Endothelial cell of umbilical vein (primary cell): ENCODE data around the gene RAB18. TPM values are rescaled to one million over a fixed set of nuclear protein-coding genes. Genes with fewer than 3 reads are reported as not detected.

Experiments
- BruUV-seq: library from RNA; stranded (reverse); fragments of 400-500 nt; replicated peaks from 2 replicates; lab custom pipeline; 2021; lab: Mats Ljungman, UMichigan
- CTCF ChIA-PET: fragments of 300-600, 350-600 bp; sonication (Branson Sonifier 250); formaldehyde crosslinking; loops from one replicate; lab custom pipeline; 2021; ENCODE audit warnings: antibody characterized with exemption, inconsistent platforms; lab: Charles Lee
- POLR2A ChIA-PET: fragments of 300-600, 350-600 bp; sonication (Branson Sonifier 250); formaldehyde crosslinking; loops from one replicate; lab custom pipeline; 2021; ENCODE audit warnings: antibody characterized with exemption, inconsistent platforms; lab: Charles Lee
- DNase-seq: peaks from one replicate; pipeline ENCODE4 v3.0.0-alpha.2; 2011; ENCODE audit warnings: low read depth, low spot score
- FAIRE-seq: peaks from 2 replicates; lab custom pipeline; 2011; peaks lifted over from hg19 to GRCh38; lab: Jason Lieb, UNC
- H2AFZ ChIP-seq: 2 replicates; pipeline ENCODE4 v1.6.0; 2012; ENCODE audit warnings: low read depth, low read length, control low read depth, inconsistent platforms
- H3K27ac ChIP-seq: 2 replicates; pipeline ENCODE4 v1.5.1; 2011; ENCODE audit warnings: low read depth, mild to moderate bottlenecking, control low read depth, low read length, moderate library complexity; ENCODE audit not compliant: insufficient read depth
- H3K27me3 ChIP-seq, 2 experiments: 2 replicates each; pipeline versions ENCODE4 v1.6.0 to v1.6.1; 2011; ENCODE audit warnings: low read length in 2 of 2, mixed read lengths in 1 of 2; ENCODE audit not compliant: control insufficient read depth in 2 of 2, insufficient read depth in 2 of 2
- H3K36me3 ChIP-seq, 2 experiments: 2 replicates in 1 of 2; 3 replicates in 1 of 2; pipeline ENCODE4 v1.5.1; 2011; ENCODE audit warnings: low read length in 2 of 2, mild to moderate bottlenecking in 1 of 2, moderate library complexity in 1 of 2; ENCODE audit not compliant: control insufficient read depth in 2 of 2, insufficient read depth in 2 of 2; ENCODE audit errors: extremely low read depth in 1 of 2
- H3K4me1 ChIP-seq: 3 replicates; pipeline ENCODE4 v1.5.1; 2011; ENCODE audit warnings: mild to moderate bottlenecking, low read length; ENCODE audit not compliant: control insufficient read depth, insufficient read depth; ENCODE audit errors: extremely low read depth
- H3K4me2 ChIP-seq: 2 replicates; pipeline ENCODE4 v1.6.1; 2011; ENCODE audit warnings: low read length, control low read depth, mixed read lengths; ENCODE audit not compliant: insufficient read depth
- H3K4me3 ChIP-seq, 3 experiments: fragments of 200-600 bp in 1 of 3; sonication (generic), shearing (Covaris generic) in 1 of 3; replicated peaks in 1 of 3; 2 replicates each; pipeline ENCODE4 v1.5.1; 2011 to 2016; ENCODE audit warnings: control low read depth in 3 of 3, low read length in 3 of 3, mild to moderate bottlenecking in 2 of 3, inconsistent platforms in 1 of 3, low read depth in 1 of 3, moderate library complexity in 1 of 3; ENCODE audit not compliant: insufficient read depth in 1 of 3
- H3K79me2 ChIP-seq: 2 replicates; pipeline ENCODE4 v1.6.0; 2012; ENCODE audit warnings: low read length, inconsistent platforms; ENCODE audit not compliant: control insufficient read depth, insufficient read depth
- H3K9ac ChIP-seq: replicated peaks from 2 replicates; pipeline ENCODE3; 2011; ENCODE audit warnings: low read length, control low read depth; ENCODE audit not compliant: insufficient read depth; ENCODE audit errors: extremely low read depth
- H3K9me1 ChIP-seq: replicated peaks from 3 replicates; pipeline ENCODE4 v1.6.0; 2011; ENCODE audit warnings: mild to moderate bottlenecking, low read length; ENCODE audit not compliant: control insufficient read depth, insufficient read depth; ENCODE audit errors: extremely low read depth
- H3K9me3 ChIP-seq: replicated peaks from 2 replicates; pipeline ENCODE4 v1.5.1; 2012; ENCODE audit warnings: low read length, inconsistent platforms; ENCODE audit not compliant: control insufficient read depth, insufficient read depth
- H4K20me1 ChIP-seq: replicated peaks from 2 replicates; pipeline ENCODE3; 2011; ENCODE audit warnings: mild to moderate bottlenecking, low read length; ENCODE audit not compliant: control insufficient read depth, insufficient read depth; ENCODE audit errors: extremely low read depth
- EZH2 ChIP-seq: IDR thresholded peaks from 2 replicates; pipeline ENCODE4 v1.6.1; 2012; ENCODE audit warnings: borderline replicate concordance, low read depth, mild to moderate bottlenecking, moderate library complexity, low read length, inconsistent platforms; ENCODE audit not compliant: severe bottlenecking
- FOS ChIP-seq: IDR thresholded peaks from 2 replicates; pipeline ENCODE4 v1.6.1; 2011; ENCODE audit warnings: mild to moderate bottlenecking, low read length, moderate library complexity, borderline replicate concordance; ENCODE audit not compliant: insufficient read depth
- GATA2 ChIP-seq: IDR thresholded peaks from 2 replicates; pipeline ENCODE4 v1.7.0; 2011; ENCODE audit warnings: low read depth, mild to moderate bottlenecking, moderate library complexity, mixed read lengths, low read length; ENCODE audit not compliant: insufficient read length, insufficient read depth
- JUN ChIP-seq: IDR thresholded peaks from 2 replicates; pipeline ENCODE4 v1.6.1; 2011; ENCODE audit warnings: borderline replicate concordance, low read depth; ENCODE audit not compliant: insufficient read length, insufficient read depth
- MYC ChIP-seq: IDR thresholded peaks from one replicate; pipeline ENCODE4 v1.6.1; 2011; ENCODE audit warnings: mild to moderate bottlenecking, low read depth, low read length
- POLR2A ChIP-seq: IDR thresholded peaks from 2 replicates; pipeline ENCODE4 v1.6.1; 2012; ENCODE audit warnings: low read depth, mild to moderate bottlenecking, control low read depth, low read length
- POLR2AphosphoS5 ChIP-seq: IDR thresholded peaks from 2 replicates; pipeline ENCODE4 v1.6.1; 2012; ENCODE audit warnings: low read depth, mild to moderate bottlenecking, control low read depth, low read length, moderate library complexity; ENCODE audit not compliant: insufficient read depth
- dilution Hi-C: fragments of 300-500 bp; cut with MboI; formaldehyde crosslinking; loops from one replicate; pipeline ENCODE4 v1.15.0; 2019; ENCODE audit warnings: low sequenced_read_pairs; ENCODE audit not compliant: extremely low pct_ligation_motif_present
- intact Hi-C: fragments of 100-400 bp; cut with micrococcal nuclease; formaldehyde crosslinking; loops from one replicate; pipeline ENCODE4 v1.10.0; 2022
- polyA plus RNA-seq, 4 experiments: library from polyadenylated mRNA; depleted of rRNA in 3 of 4; stranded (reverse) in 3 of 4; unstranded in 1 of 4; fragments of >200 nt; gene quantifications; 2 replicates each; pipeline versions ENCODE4 v1.2.1 to v1.2.3, GENCODE V29; 2011 to 2012; ENCODE audit warnings: missing spikeins in 1 of 4
- total RNA-seq: library from RNA; stranded (reverse); gene quantifications from 2 replicates; pipeline ENCODE4 v1.2.3, GENCODE V29; 2021
- TF ChIP-seq, protein P1 (sequence below), 2 donors: IDR thresholded peaks; 1 replicate in 1 of 2; 2 replicates in 1 of 2; pipeline ENCODE4 v1.5.1; 2011; ENCODE audit warnings: low read length in 2 of 2, mild to moderate bottlenecking in 2 of 2, moderate library complexity in 2 of 2, control low read depth in 1 of 2, inconsistent platforms in 1 of 2, low read depth in 1 of 2; ENCODE audit not compliant: insufficient read depth in 1 of 2; ENCODE audit errors: extremely low read depth in 1 of 2
- TF ChIP-seq, protein P2 (sequence below): IDR thresholded peaks from 2 replicates; pipeline ENCODE4 v1.6.1; 2011; ENCODE audit not compliant: insufficient read depth, insufficient read length

The RAB18 gene
- total and polyA plus RNA-seq, 2 donors (not counting 3 experiments of a cell fraction or from before 2014, with no cell fraction given): 20.4 to 108 TPM

DNA sequence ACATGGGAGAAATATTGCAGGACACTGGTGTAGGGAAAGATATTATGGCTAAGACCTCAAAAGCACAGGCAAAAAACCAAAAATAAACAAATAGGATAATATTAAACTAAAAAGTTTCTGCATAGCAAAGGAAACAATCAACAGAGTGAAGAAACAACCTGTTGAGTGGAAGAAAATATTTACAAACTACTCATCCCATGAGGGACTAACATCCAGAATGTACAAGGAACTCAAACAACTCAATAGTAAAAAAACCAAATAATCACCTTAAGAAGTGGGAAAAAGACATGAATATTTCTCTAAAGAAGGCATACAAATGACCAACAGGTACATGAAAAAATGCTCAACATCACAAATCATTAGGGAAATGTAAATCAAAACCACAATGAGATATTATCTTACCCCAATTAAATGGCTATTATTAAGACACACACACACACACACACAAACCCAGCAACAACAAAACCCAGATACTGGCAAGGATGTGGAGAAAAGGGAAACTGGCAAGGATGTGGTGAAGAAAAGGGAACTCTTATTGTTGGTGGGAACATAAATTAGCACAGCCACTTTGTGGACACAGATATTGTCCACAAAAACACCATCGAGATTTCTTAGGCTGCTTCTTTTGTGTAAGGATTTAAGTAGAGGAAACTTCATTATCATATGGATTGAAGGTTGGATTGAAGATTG lies 9.8 kb upstream of the RAB18 start:
- no peak overlapping the region for H3K4me2 ChIP-seq
- no peaks in the 10 kb centered on the region for H3K79me2 ChIP-seq
- H3K27ac ChIP-seq: no peak overlapping the region
- no peak for TF ChIP-seq POLR2AphosphoS5
- TF ChIP-seq, protein P1, sequence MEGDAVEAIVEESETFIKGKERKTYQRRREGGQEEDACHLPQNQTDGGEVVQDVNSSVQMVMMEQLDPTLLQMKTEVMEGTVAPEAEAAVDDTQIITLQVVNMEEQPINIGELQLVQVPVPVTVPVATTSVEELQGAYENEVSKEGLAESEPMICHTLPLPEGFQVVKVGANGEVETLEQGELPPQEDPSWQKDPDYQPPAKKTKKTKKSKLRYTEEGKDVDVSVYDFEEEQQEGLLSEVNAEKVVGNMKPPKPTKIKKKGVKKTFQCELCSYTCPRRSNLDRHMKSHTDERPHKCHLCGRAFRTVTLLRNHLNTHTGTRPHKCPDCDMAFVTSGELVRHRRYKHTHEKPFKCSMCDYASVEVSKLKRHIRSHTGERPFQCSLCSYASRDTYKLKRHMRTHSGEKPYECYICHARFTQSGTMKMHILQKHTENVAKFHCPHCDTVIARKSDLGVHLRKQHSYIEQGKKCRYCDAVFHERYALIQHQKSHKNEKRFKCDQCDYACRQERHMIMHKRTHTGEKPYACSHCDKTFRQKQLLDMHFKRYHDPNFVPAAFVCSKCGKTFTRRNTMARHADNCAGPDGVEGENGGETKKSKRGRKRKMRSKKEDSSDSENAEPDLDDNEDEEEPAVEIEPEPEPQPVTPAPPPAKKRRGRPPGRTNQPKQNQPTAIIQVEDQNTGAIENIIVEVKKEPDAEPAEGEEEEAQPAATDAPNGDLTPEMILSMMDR (IDR thresholded peaks at IDR 0.05; ENCODE audit: extremely low read depth in 1 of 2, insufficient read depth in 1 of 2, low read depth in 1 of 2, low read length in 2 of 2): no peak
- TF ChIP-seq MYC: no peak
- no peak for TF ChIP-seq POLR2A
- TF ChIP-seq GATA2: no peak
- TF ChIP-seq FOS: no peak
- TF ChIP-seq JUN: no peak
- no peak for TF ChIP-seq EZH2
- TF ChIP-seq, protein P2, sequence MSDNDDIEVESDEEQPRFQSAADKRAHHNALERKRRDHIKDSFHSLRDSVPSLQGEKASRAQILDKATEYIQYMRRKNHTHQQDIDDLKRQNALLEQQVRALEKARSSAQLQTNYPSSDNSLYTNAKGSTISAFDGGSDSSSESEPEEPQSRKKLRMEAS: no peak
- BruUV-seq: no TSS peak
- ChIA-PET CTCF (no interaction called here), POLR2A (no interaction called here)
- H3K9me3 ChIP-seq: no peaks in the 10 kb centered on the region
- H4K20me1 ChIP-seq: no peaks in the 10 kb centered on the region
- H3K27me3 ChIP-seq: peaks cover 10 to 15% of the 10 kb centered on the region in 2 experiments
- intact Hi-C loops: no loop called here
- no peaks in the 10 kb centered on the region for H3K36me3 ChIP-seq
- H2AFZ ChIP-seq: no peak overlapping the region
- FAIRE-seq: peak; percentile 31
- no peaks in the 10 kb centered on the region for H3K4me1 ChIP-seq
- dilution Hi-C loops: no loop called here
- no peaks in the 10 kb centered on the region for H3K9me1 ChIP-seq
- DNase-seq: no peak
- H3K9ac ChIP-seq: no peak overlapping the region
- H3K4me3 ChIP-seq: no peak overlapping the region
